MM.1S (cell line): ENCODE measurements around the gene SVEP1.
"Not testable (repeated sequence)": the region's sequence is repeated elsewhere in the genome, so short reads cannot be mapped to it uniquely, and the experiment has no call there.

Experiments used
- DNase-seq: peaks from one replicate; pipeline ENCODE4 v3.0.0-alpha.2; 2015
- H2AFZ ChIP-seq: fragments of 300-600 bp; sonication (generic); 2 replicates; pipeline ENCODE4 v1.6.0; 2016; ENCODE audit warnings: antibody characterized with exemption, low read length
- H3F3A ChIP-seq: fragments of 300-600 bp; sonication (generic); 2 replicates; pipeline ENCODE4 v1.6.1; 2016; ENCODE audit warnings: mild to moderate bottlenecking, antibody characterized with exemption, low read length, moderate library complexity, mixed read lengths; ENCODE audit not compliant: insufficient read depth
- H3K27ac ChIP-seq: fragments of 300-600 bp; sonication (generic); 2 replicates; pipeline ENCODE4 v1.5.1; 2016; ENCODE audit warnings: mild to moderate bottlenecking, low read length
- H3K27me3 ChIP-seq: fragments of 300-600 bp; sonication (generic); replicated peaks from 2 replicates; pipeline ENCODE4 v1.6.0; 2016; ENCODE audit warnings: low read length; ENCODE audit not compliant: insufficient read depth
- H3K36me3 ChIP-seq: fragments of 300-600 bp; sonication (generic); replicated peaks from 2 replicates; pipeline ENCODE4 v1.6.1; 2016; ENCODE audit warnings: mild to moderate bottlenecking, low read length, mixed read lengths; ENCODE audit not compliant: insufficient read depth
- H3K4me1 ChIP-seq: fragments of 300-600 bp; sonication (generic); 2 replicates; pipeline ENCODE4 v1.6.1; 2016; ENCODE audit warnings: low read length, mixed read lengths
- H3K4me2 ChIP-seq: fragments of 300-600 bp; sonication (generic); 2 replicates; pipeline ENCODE4 v1.6.0; 2016; ENCODE audit warnings: low read depth, low read length
- H3K4me3 ChIP-seq: fragments of 300-600 bp; sonication (generic); 2 replicates; pipeline ENCODE4 v1.5.1; 2016; ENCODE audit warnings: low read length, mixed read lengths
- H3K79me2 ChIP-seq: fragments of 300-600 bp; sonication (generic); 2 replicates; pipeline ENCODE4 v1.6.1; 2016; ENCODE audit warnings: mixed run types, low read length, mixed read lengths
- H3K9ac ChIP-seq: fragments of 300-600 bp; sonication (generic); 2 replicates; pipeline ENCODE4 v1.6.1; 2016; ENCODE audit warnings: low read length, mixed read lengths
- H3K9me2 ChIP-seq: fragments of 300-600 bp; sonication (generic); replicated peaks from 2 replicates; pipeline ENCODE4 v1.6.1; 2016; ENCODE audit warnings: mild to moderate bottlenecking, low read length, mixed read lengths; ENCODE audit not compliant: insufficient read depth
- H3K9me3 ChIP-seq: fragments of 300-600 bp; sonication (generic); replicated peaks from 2 replicates; pipeline ENCODE4 v1.6.1; 2016; ENCODE audit warnings: mild to moderate bottlenecking, low read length, mixed read lengths; ENCODE audit not compliant: insufficient read depth
- H4K20me1 ChIP-seq: fragments of 300-600 bp; sonication (generic); 2 replicates; pipeline ENCODE4 v1.6.1; 2016; ENCODE audit warnings: mild to moderate bottlenecking, low read length, moderate library complexity, mixed read lengths; ENCODE audit not compliant: insufficient read depth
- EZH2 ChIP-seq: fragments of 300-600 bp; sonication (generic); optimal IDR thresholded peaks from 2 replicates; pipeline ENCODE3; 2017; ENCODE audit warnings: low read depth, mild to moderate bottlenecking, antibody characterized with exemption, low read length, mixed read lengths
- EZH2phosphoT487 ChIP-seq: fragments of 300-600 bp; sonication (generic); IDR thresholded peaks from 2 replicates; pipeline ENCODE4 v1.6.1; 2018; ENCODE audit warnings: antibody characterized with exemption, low read length
- TF ChIP-seq, protein P1 (sequence below): fragments of 300-600 bp; sonication (generic); IDR thresholded peaks from 2 replicates; pipeline ENCODE4 v1.5.1; 2016; ENCODE audit warnings: antibody characterized with exemption, low read length, mixed read lengths

The SVEP1 gene

DNA sequence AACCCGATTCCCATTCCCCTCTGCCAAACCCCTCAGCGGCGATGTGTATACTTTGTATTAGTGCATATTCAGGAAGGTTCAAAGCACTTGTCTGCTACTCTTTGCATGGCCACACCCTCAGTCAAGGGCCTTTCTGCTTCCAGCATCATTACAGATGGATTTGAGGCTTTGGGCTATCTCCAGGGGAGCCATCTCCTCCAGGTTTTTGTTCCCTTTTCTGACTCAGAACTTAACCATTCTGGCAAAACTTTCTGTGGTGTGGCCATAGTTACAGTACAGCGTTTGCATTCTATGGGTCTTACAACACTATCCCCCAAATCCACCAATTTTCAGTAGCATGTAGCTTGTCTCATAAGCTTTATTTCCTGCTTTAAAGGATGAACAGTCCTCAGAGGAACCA is 36.0 kb upstream of the SVEP1 start:
- TF ChIP-seq EZH2phosphoT487 (no peak), EZH2 (no peak)
- TF ChIP-seq, protein P1, sequence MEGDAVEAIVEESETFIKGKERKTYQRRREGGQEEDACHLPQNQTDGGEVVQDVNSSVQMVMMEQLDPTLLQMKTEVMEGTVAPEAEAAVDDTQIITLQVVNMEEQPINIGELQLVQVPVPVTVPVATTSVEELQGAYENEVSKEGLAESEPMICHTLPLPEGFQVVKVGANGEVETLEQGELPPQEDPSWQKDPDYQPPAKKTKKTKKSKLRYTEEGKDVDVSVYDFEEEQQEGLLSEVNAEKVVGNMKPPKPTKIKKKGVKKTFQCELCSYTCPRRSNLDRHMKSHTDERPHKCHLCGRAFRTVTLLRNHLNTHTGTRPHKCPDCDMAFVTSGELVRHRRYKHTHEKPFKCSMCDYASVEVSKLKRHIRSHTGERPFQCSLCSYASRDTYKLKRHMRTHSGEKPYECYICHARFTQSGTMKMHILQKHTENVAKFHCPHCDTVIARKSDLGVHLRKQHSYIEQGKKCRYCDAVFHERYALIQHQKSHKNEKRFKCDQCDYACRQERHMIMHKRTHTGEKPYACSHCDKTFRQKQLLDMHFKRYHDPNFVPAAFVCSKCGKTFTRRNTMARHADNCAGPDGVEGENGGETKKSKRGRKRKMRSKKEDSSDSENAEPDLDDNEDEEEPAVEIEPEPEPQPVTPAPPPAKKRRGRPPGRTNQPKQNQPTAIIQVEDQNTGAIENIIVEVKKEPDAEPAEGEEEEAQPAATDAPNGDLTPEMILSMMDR, result no peak
- H3K4me2 ChIP-seq, result no peak overlapping the region
- H3K9me3 ChIP-seq, result no peaks in the 10 kb centered on the region
- no peak overlapping the region for H3K27ac ChIP-seq
- H3K9ac ChIP-seq, result no peak overlapping the region
- no peaks in the 10 kb centered on the region for H3K27me3 ChIP-seq
- no peak for DNase-seq
- no peaks in the 10 kb centered on the region for H3K9me2 ChIP-seq
- H3K36me3 ChIP-seq, result no peaks in the 10 kb centered on the region
- H3K4me3 ChIP-seq, result no peak overlapping the region
- no peak overlapping the region for H2AFZ ChIP-seq
- no peaks in the 10 kb centered on the region for H3K79me2 ChIP-seq
- no peaks in the 10 kb centered on the region for H3K4me1 ChIP-seq
- H3F3A ChIP-seq, result no peaks in the 10 kb centered on the region
- H4K20me1 ChIP-seq, result no peaks in the 10 kb centered on the region

GRCh38 chr9:110614576-110614975 is 35.0 kb upstream of the SVEP1 start:
- not testable (repeated sequence) for H3K27me3 ChIP-seq, H3K9ac ChIP-seq

GRCh38 chr9:110606179-110606790 is 26.7 kb upstream of the SVEP1 start:
- Histone ChIP-seq H3F3A (no peaks in the 10 kb centered on the region), H3K79me2 (no peaks in the 10 kb centered on the region), H3K27ac (no peak overlapping the region), H3K4me1 (no peaks in the 10 kb centered on the region), H3K4me3 (no peak overlapping the region), H4K20me1 (no peaks in the 10 kb centered on the region), H3K4me2 (no peak overlapping the region), H3K36me3 (no peaks in the 10 kb centered on the region), H3K27me3 (no peaks in the 10 kb centered on the region), H3K9me2 (no peaks in the 10 kb centered on the region), H2AFZ (no peak overlapping the region), H3K9me3 (no peaks in the 10 kb centered on the region), H3K9ac (no peak overlapping the region)
- TF ChIP-seq EZH2phosphoT487 (no peak), EZH2 (no peak)
- TF ChIP-seq, protein P1, result no peak
- no peak for DNase-seq

More at GRCh38 chr9:110614576-110614975, 35.0 kb upstream of the SVEP1 start:
- H4K20me1 ChIP-seq, H3F3A ChIP-seq, H3K9me2 ChIP-seq, H3K4me2 ChIP-seq, H3K36me3 ChIP-seq, DNase-seq, H3K4me3 ChIP-seq, H3K79me2 ChIP-seq, H3K9me3 ChIP-seq, H3K4me1 ChIP-seq, H2AFZ ChIP-seq, H3K27ac ChIP-seq: not testable (repeated sequence)

GRCh38 chr9:110605565-110605964 is 26.0 kb upstream of the SVEP1 start:
- Histone ChIP-seq H3K79me2 (no peaks in the 10 kb centered on the region), H2AFZ (no peak overlapping the region), H3F3A (no peaks in the 10 kb centered on the region), H3K4me1 (no peaks in the 10 kb centered on the region), H3K27ac (no peak overlapping the region), H3K27me3 (no peaks in the 10 kb centered on the region), H3K4me3 (no peak overlapping the region), H3K4me2 (no peak overlapping the region), H3K9me2 (no peaks in the 10 kb centered on the region), H3K9ac (no peak overlapping the region), H4K20me1 (no peaks in the 10 kb centered on the region), H3K36me3 (no peaks in the 10 kb centered on the region), H3K9me3 (no peaks in the 10 kb centered on the region)
- DNase-seq, result no peak
- TF ChIP-seq EZH2 (no peak), EZH2phosphoT487 (no peak)
- TF ChIP-seq, protein P1, result no peak
